Adrenal gland (tissue), 5 donors: ENCODE results near the gene RPS10.

Experiments used
- POLR2A ChIP-seq, 2 donors: fragments of 450-650 bp; IDR thresholded peaks; one replicate each; pipeline ENCODE4 v1.6.1; 2017; ENCODE audit warnings: antibody characterized with exemption in 2 of 2, mild to moderate bottlenecking in 2 of 2, moderate library complexity in 1 of 2
- TF ChIP-seq, protein P1 (sequence below), 6 experiments: fragments of 450-650 bp in 4 of 6; fragments of 200-600 bp in 2 of 6; sonication (generic) in 1 of 6; IDR thresholded peaks; 1 replicate in 5 of 6; 2 replicates in 1 of 6; pipeline versions ENCODE4 v1.5.1 to v1.8.0; 2016 to 2021; ENCODE audit warnings: antibody characterized with exemption in 6 of 6, mild to moderate bottlenecking in 2 of 6, moderate library complexity in 1 of 6
- donor health status: DM: no; HTN: no; CAD: no.

DNA sequence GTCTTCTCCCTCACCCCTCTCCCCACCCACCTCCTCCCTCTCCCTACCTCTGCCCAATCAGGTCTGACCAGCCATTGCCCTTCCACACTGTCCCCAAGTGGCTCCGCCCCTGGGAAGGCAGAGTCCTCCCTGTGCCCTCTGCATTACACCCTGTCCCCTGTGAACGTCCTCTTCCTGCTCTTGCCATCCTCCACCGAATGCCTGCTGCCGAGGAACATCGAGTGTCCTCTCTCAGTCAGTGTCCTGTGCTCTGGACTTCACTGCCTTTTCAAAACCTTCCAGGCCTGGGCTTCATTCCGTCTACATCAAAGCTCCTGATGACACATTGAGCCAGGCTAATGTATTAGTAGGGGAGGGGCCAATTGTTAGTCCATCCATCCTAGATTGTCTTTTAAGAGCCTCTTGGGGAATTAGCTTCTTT lies 36.7 kb upstream of the RPS10 start:
- TF ChIP-seq, protein P1, sequence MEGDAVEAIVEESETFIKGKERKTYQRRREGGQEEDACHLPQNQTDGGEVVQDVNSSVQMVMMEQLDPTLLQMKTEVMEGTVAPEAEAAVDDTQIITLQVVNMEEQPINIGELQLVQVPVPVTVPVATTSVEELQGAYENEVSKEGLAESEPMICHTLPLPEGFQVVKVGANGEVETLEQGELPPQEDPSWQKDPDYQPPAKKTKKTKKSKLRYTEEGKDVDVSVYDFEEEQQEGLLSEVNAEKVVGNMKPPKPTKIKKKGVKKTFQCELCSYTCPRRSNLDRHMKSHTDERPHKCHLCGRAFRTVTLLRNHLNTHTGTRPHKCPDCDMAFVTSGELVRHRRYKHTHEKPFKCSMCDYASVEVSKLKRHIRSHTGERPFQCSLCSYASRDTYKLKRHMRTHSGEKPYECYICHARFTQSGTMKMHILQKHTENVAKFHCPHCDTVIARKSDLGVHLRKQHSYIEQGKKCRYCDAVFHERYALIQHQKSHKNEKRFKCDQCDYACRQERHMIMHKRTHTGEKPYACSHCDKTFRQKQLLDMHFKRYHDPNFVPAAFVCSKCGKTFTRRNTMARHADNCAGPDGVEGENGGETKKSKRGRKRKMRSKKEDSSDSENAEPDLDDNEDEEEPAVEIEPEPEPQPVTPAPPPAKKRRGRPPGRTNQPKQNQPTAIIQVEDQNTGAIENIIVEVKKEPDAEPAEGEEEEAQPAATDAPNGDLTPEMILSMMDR (IDR thresholded peaks at IDR 0.05): no peak
- no peak for TF ChIP-seq POLR2A (IDR thresholded peaks at IDR 0.05)
